Stimulated activated CD8-positive, alpha-beta memory T cell treated with anti-CD3 and anti-CD28 coated beads, Interleukin-15, amount 100 ng/mL, for 48 hours (primary cell): Measurements from ENCODE around the gene NOS3.

Experiments used
- DNase-seq, 2 donors: peaks; one replicate each; pipeline ENCODE4 v3.0.0-alpha.2; 2020; ENCODE audit warnings: low read depth in 2 of 2

Gene NOS3

DNA sequence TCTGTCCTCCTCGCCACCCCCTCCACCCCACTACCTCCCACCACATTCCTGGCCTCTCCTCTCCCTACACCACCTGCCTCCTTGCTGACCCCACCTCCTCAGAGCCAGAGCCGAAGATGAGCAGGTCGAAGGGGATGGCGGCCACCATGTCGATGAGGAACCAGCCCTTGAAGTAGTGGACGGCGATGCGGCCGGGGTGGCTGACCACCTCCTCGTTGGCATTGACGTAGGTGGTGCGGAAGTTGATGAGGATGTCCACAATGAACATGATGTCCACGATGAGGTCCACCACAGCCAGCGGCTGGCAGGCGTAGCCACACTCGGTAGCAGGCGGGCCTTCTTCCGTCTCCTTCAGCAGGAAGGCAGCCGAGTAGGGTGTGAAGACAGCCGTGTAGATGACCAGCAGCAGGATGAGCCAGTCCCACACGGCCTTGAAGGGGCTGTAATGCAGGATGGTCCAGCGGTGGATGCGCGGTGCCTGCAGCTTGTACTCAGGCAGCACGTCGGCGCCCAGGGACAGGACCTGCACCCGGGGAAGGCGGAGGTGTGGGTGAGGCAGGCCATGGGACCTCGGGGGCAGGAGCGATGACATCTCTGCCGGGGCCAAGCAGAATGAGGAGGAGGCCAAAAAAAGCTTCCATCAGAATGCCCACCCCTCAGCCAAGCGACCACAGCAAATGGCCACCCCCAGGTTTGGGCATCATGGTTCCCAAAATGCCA is 38.3 kb upstream of the NOS3 start:
- no peak for DNase-seq

DNA sequence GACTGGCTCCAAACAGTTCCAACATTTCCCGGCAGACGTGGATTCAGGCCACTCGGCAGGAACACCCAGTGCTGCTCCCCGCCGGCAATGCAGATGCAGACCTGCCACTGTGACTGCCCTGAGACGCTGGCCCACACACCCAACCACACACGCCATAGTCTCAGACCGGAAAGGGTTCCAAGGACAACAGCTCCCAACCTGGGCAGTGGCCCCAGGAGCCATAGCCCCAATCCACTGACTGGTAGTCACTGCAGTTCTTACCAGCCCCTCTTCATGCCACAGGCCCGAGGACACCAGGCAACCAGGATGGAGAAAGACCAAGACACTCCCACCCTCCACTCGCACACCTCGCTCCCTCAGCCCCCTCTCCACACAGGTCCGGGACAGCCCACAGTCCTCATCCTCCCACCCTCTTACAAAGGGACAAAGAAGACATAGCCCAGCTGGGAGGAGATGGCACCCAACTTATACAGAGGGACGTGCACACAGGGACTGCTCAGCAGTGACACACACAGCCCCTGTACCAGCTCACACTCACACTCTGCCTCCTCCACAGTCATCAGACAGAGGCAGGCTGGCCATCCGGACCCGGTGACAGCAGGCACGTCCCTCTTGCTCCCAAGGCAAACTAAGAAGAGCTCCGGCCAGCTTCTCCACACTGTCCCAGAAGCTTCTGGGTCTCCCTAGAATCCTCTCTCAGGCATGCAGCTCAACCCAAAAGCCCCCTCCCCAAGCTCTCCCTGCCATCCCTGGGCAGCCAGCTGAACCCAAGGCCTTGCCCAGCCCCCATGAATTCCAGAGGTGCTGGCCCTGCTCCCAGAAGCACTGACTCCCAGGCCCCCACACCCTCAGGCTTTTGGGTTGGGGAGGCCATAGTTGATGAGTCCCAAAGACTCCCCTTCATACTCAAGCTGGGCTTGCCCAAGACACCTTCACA is 37.5 kb upstream of the NOS3 start:
- no peak for DNase-seq

DNA sequence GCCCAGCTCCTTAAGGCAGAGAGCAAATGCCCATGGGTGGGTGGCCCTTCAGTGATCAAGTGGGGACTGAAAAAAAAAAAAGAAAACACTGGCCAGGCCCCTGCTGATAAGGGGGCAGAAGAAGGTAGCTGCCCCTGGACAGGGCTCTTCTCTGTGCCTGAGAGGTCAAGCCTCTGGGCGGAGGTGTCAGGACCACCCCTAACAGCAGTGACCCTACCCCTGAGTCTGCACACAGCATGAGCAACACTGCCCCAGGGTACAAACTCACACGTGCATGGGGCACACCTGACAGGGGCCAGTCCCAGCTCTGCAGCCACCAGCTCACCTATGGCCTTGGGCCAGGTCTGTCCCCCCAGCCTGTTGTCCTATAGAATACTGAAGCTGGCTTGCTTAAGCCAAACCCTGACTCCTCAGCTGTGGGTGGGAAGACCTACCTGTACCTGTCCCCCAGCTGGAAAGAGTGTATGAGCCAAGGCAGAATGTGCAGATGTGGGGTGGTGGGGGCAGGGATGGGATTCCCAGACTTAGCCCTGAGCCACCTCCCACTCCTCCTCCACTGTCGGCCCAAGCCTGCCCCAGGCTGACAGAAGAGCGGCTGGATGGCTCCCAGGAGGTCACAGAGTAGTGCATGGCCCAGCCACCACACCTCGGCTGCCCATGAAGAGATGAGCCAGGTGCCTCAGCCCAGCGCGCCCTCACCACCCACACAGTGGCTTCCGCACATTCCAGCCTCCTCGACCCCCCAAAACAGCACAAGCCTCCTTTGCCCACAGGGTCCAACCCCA is 36.4 kb upstream of the NOS3 start:
- DNase-seq: no peak

DNA sequence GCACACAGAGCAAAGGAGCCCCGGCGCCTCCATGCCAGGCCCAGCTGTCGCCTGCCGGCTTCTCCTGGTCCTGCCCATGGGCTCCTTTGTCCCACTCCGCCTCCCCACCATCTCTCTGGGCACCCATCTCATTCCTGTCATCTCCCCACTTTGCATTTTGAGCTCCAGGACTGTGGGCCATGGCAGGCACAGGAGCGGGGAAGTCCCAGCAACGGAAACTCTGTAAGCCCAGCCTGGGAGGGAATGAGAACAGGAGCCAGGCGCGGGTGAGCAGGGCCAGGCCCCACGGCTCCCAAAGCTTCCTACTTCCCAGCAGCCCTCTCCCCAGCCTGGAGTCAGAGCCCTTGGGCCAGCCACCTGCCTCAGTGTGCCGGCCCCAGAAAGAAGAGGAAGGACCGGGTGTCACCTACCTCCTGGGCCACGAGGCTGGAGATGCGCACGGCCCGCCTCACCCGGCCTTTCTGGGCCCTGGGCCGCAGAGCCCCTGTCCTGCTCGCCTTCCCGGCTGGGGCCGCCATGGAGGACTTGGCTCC is 35.8 kb upstream of the NOS3 start:
- no peak for DNase-seq

DNA sequence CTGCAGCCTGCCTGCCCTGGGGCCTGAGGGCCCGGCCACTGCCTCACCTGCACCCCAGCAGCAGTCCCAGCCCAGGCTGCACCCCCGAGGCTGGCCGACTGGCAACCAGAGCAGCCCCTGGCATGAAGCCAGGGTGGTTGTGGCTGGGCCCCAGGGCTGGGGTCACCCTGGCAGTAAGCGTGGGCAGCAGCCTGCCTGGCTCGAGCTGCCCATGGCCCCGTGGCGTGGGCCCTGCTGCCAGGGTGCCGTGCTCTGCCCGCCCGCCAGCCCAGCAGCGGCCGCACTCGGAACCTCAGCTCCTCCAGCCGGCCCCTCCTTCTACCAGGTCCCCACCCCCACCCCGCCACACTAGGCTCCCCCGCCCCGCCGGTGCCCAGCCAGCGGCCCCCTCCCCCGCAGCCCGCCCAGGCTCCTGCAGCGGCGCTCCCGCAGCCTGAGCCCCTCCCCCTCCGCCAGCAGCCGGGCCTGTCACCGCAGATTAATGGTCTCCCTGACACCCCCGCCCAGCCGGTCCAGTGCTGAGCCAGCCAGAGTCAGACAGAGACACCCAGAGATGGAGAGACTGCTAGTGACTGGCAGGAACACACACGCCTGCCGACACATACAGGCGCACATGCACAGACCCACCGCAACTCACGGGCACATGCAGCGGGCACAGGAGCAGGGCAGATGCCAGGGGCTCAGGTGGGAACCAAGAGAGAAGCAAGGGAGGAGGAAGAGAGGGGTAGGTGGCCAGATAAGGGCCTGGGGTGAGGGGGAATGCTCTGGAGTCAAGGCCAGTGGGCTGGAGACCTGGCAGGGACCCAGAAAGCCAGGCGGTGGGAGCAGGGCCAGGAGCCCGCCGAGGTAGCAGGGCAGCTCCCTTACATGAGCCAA is 35.1 kb upstream of the NOS3 start:
- no peak for DNase-seq

DNA sequence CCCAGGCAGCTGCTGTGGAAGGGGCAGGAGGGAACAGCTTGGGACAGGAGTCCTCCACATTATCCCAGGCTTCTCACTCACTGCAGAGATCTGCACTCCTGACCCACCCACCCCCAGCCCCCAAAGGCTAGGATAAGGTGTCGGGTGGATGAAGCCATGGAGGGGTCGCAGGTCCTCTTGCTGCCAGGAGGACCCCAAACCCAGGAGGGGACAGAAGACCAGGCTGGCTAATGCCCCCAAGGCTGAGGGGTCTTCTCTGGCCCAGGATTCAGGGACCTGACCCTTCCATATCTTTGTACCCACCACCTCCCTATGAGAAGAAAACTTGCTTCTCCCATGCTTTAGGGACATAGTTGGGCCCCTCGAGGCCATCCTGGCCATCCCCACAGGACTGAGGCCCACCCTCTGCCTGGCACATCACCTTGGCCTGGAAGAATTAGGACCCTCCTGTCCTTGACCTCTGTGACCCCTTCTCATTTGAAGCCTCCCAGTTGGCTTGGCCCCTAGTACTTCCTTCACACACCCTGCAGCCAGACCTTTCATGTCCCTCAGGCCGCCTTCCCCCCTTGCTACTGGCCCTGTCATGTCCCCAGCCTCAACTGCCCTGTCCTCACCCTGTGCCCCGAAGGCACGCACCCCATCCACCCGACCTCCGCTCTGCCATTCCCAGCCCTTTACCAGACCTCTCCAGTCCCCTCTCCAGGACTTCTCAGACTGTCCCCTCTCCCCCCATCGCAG is 34.3 kb upstream of the NOS3 start:
- no peak for DNase-seq

DNA sequence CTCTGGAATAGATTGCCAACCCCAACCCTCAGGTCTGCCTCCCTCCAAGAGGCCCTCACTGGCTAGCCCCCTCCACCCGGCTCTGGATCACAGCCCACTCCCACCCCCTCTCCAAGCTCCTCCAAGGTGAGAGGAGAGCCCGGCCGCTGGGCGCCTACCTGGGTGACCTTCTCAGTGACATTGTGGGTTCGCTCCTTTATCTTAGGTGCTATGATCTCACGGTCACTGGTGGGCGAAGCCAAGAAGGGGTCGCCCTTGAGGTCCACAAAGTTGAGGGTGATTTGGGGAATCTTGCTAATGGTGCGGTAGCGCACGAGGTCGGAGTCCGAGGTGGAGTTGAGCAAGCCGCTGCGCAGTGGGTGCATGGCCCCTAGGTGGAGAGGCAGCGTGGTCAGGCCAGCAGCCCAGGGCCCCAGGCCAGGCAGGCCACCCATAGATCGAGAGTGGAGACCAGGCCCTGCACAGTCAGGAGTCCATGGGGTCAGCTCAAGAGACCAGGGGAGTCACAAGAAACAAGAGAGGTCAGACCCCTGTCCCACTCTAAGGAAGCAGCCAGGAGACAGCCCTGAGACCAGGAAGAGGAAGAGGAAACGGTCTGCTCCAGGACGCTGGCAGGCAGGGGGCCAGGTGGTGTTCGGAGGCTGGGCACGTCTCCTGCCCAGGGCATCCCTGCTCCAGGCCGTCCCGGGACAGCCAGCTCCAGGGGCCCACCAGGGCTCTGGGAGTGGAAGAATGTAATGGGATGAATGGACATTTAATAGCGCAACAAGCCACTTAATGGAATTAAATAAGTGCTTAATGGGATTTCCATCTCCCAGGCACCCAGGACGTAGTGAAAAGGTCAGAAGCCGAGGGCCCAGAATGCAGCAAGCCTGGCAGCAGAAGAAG is 33.4 kb upstream of the NOS3 start:
- DNase-seq: no peak

DNA sequence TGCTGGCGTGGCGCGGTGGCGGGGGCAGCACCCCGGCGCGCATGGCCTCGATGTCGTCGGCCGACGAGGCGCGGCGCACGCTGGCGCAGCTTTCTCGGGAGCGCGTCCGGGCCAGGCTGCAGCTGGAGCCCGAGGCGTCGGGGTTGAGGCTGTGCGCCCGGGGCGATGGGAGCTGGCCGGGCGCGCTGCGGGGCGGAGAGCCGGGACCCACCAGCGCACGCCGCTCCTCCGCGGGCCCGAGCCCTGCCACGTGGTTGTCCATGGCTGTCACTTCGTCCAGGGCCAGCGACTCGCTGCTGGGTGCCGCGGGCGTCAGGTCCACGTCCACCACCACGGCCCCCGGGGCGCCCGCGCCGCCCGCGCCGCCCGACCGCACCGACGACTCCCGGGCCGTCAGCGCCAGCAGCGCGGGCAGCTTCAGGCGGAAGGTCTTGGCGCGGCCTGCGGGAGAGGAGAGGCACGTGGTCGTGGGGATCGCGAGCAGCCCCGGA is 32.7 kb upstream of the NOS3 start:
- no peak for DNase-seq

DNA sequence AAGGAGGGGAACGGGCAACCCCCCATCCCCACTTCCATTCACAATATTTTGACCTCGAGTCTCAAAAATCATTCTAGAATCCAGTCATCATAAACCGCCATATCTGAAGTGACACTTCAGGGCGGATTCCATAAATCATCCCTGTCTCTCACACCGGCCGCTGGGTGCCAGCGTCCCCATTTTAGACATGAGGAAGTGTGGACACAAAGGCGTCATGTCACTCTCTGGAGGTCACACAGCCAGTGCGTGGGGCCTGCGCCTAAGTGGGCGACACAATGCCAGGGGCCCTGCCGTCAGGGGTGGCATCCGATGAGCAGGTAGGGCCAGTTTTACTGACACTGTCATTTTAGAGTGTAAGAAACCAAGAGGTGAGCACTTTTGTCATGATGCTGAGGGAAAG is 32.2 kb upstream of the NOS3 start:
- no peak for DNase-seq

DNA sequence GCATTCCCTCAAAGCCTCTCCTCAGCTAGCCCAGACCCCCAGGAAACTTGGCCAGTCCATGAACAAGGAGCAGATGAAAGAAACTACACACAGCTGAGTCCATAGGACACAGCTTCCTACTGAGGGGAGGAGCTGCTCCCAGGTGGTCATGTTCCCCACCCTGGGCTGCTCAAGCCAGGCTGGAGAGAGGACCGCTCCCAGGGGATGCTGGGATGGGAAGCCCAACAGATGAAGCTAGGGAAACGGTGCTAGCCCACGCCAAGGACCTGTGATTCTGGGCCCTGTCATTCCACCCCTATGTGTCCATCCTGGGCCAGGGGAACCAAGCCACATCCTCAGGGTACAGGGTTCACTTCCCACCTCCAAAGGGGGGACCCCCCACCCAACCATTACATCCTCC is 31.7 kb upstream of the NOS3 start:
- no peak for DNase-seq

DNA sequence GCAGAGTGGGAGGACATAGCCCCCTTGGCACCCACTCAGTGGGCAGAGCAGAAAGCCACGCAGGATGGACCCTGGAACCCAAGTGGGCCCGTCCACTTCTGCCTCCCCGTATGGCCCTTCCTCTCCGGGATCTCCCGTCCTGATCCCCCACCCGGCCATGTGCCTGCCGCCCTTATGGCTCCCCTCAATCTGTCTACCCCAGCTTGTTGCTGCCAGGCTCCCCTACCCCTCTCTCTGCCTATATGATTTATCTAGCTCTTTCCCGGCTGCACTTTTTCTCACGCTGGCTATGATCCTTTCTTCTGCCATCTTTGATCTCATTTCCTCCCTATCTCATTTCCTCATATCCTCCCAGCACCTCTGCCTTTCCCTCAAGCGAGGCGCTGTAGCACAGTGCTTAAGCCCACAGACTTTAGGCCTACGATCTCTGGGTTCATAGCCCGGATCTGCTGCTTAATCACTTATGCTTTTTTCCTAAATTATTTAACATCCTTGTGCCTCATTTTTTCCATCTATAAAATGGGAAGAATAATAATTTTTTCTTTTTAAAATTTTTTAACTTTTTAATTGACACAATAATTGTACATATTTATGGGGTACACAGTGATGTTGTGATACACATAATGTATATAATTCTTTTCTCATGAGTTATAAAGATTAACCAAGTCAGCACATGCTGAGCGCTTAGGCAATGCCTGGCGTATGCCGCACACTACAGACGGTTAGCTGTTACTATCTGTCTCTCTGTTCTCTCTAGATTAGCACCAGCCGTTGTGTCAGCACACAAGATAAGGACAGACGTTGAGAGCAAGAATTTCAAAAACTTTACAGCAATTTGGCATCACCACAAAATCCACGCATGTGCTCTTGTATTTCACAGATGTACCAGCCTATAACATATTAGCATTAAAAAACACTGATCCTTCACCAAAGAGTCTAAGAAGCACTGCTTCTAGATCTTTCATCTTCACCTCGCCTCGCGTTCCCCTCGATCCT is 30.8 kb upstream of the NOS3 start:
- DNase-seq: no peak

DNA sequence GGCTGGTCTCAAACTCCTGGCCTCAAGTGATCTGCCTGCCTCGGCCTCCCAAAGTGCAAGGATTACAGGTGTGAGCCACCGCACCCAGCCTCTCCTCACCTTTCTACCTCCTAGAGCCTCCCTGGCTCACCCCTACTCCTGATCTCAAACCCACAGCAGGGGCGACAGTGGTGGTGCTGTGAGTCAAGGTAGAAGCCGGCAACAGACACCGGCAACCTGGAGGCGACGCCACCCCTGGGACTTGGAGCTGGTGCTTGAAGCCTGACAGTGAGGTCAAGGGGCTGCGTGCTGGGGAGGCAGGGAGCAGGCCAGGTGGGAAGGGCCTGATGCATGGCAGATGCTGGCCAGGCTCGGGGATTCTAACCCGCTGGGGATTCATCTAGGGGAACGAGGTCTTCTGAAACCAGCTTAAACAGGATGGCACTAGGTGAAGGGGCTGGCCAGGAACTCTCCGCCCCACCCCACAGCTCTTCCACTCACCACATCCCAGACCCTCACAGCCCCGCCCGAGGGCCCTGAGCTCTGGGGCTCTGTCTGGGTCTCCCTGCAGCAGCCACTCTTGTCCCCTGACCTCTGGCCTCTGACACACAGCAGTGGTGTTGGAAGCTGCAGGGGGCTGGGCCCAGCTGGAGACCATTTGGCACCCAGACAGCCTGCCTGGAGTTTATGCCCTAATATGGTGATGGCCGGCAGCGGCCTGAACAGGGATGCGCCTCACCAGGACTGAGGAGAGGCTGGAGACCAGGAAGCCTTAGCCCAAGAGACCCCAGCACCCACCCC is 29.1 kb upstream of the NOS3 start:
- no peak for DNase-seq

DNA sequence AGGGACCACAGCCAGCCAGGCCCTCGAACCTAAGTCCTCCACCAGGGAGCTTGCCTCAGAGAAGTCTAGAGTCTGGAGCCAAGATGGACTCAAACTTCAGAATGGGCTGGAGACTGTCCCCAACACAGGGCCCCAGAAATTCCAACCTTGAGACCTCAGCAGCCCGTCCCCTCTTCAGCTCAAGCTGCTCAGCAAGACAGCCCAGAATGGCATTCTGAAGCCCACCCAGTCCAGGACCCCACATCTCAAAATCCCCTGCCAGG is 28.6 kb upstream of the NOS3 start:
- no peak for DNase-seq

DNA sequence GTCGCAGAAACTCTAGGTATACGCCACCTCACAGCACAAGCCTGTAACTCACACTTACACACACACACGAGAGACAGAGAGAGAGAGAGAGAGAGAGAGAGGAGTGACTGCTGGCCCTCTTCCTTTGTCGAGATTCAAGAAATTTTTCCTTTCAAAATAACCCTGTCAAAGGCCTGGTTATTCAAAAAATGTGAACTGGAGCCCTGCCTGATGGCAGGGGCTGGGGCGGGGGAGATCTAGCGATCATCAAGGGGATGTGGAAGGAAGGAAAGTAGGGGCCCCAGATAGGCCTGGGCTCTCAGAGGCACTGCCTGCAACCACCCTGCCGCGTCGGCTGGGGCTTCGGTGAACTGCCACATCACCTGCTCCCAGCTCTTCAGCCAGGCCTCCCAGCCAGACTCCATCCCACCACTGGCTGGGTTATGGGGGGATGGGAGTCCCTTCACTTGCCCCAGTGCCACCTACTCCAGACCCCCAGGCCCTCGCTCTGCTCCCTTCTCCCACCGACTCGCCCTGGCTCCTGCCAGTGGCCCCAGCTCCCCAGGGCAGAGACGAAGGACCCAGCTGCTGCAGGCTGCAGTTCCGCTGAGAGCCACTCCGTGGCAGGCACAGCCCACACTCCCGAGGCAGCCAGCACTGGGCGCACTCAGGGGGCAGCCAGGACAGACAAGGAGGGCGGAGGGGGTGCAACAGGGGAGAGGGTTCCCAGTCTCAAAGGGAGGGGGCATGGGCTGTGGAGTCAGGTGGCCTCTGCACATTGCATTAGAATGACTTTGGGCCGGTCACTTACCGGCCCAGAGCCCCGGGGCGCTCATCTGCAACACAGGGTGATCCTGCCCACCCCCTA is 28.0 kb upstream of the NOS3 start:
- DNase-seq: no peak

DNA sequence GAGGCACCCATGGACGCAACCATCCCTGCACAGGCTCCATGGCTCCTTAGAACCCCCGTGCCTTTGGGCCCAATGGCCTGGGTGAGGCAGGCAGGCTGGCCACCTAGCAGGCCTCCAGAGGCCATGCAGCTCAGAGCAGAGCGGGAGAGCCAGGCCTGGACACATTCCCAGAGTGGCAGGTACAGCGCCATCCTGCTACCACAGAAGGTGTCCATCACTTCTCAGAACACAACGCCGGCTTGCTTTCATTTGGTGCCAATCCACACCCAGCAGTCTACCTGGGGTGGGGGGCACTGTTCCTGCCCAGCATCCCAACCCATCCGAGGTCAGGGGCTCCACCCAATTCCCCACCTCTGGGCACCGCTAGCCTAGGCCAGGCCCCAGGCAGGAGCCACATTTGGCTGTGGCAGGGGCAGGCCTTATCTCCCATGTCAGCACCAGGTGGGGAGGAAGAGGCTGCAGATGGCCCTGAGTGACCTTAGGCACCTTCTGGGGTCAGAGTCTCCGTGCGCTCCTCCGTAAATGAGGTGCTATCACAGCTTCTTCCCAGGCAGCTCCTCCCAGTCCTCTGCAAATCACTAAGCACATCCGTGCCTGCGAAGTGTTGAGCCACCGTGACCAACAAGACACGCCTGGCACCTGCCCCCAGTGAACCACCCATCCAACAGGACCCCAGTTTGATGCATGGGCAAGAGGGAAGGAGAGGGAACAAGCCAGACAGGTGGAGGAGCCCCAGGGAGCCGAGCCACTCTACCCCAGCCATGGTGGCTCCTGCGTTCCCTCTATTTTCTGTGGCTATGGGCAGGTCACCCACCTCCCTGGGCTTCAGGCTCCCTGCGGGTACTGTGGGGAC is 26.9 kb upstream of the NOS3 start:
- no peak for DNase-seq
